Ectodermal cell (in vitro differentiated cells): ENCODE measurements around the gene CHP1.

Experiments
- H3K27ac ChIP-seq: 2 replicates; pipeline ENCODE4 v1.7.0; 2013; ENCODE audit warnings: mild to moderate bottlenecking, low read depth, low read length; ENCODE audit not compliant: insufficient read depth, poor library complexity, severe bottlenecking
- H3K27me3 ChIP-seq: 2 replicates; pipeline ENCODE4 v1.7.0; 2013; ENCODE audit warnings: mild to moderate bottlenecking, low read length; ENCODE audit not compliant: insufficient read depth, control insufficient read depth, poor library complexity, severe bottlenecking
- H3K36me3 ChIP-seq: one replicate; pipeline ENCODE4 v1.7.0; 2013; ENCODE audit warnings: low read length; ENCODE audit not compliant: control insufficient read depth, insufficient read depth
- H3K4me1 ChIP-seq: one replicate; pipeline ENCODE4 v1.7.0; 2013; ENCODE audit warnings: low read length; ENCODE audit not compliant: control insufficient read depth, insufficient read depth
- H3K4me3 ChIP-seq: 2 replicates; pipeline ENCODE4 v1.7.0; 2013; ENCODE audit warnings: low read depth, low read length, control low read depth; ENCODE audit not compliant: insufficient read depth
- H3K9me3 ChIP-seq: 2 replicates; pipeline ENCODE4 v1.7.0; 2013; ENCODE audit warnings: mild to moderate bottlenecking, low read length, moderate library complexity; ENCODE audit not compliant: control insufficient read depth
- WGBS, 2 experiments: methylation state at CpG; one replicate each; pipeline ENCODE4 v1.1.7; 2013; ENCODE audit warnings: missing lambda C conversion rate in 2 of 2; 5-methylcytosine and 5-hydroxymethylcytosine counted together

Gene CHP1

GRCh38 chr15:41323611-41324010 lies 92.5 kb downstream of the CHP1 start:
- Histone ChIP-seq H3K4me1 (no peaks in the 10 kb centered on the region), H3K27me3 (no peaks in the 10 kb centered on the region), H3K36me3 (peaks cover 23% of the 10 kb centered on the region), H3K4me3 (no peak overlapping the region), H3K9me3 (no peaks in the 10 kb centered on the region), H3K27ac (no peak overlapping the region)
- 95 to 97% methylated on average over 1 of the region's 1 CpG for WGBS, 2 experiments

- peak overlapping the region; percentile 91 for H3K4me3 ChIP-seq
- WGBS, 2 experiments, result 59 to 69% methylated on average over 6 of the region's 6 CpGs
- H3K27ac ChIP-seq, result no peak overlapping the region
These were observed 100.2 kb downstream of the CHP1 start for GRCh38 chr15:41331281-41331680.

More at GRCh38 chr15:41331281-41331680, 100.2 kb downstream of the CHP1 start:
- Histone ChIP-seq H3K27me3 (no peaks in the 10 kb centered on the region), H3K4me1 (no peaks in the 10 kb centered on the region), H3K36me3 (peaks cover 4% of the 10 kb centered on the region), H3K9me3 (no peaks in the 10 kb centered on the region)
